HUES64 (cell line): ENCODE measurements around the gene RAB7B.

ENCODE experiments used
- H3K27ac ChIP-seq: 2 replicates; pipeline ENCODE4 v1.7.0; 2013; ENCODE audit warnings: low read depth, low read length, inconsistent platforms
- H3K27me3 ChIP-seq: 2 replicates; pipeline ENCODE4 v1.6.1; 2013; ENCODE audit warnings: mild to moderate bottlenecking, low read length; ENCODE audit not compliant: insufficient read depth
- H3K36me3 ChIP-seq: 2 replicates; pipeline ENCODE4 v1.6.1; 2013; ENCODE audit warnings: mild to moderate bottlenecking, low read length; ENCODE audit not compliant: insufficient read depth
- H3K4me1 ChIP-seq: 2 replicates; pipeline ENCODE4 v1.6.1; 2013; ENCODE audit warnings: mild to moderate bottlenecking, low read length, moderate library complexity; ENCODE audit not compliant: insufficient read depth
- H3K4me3 ChIP-seq: 2 replicates; pipeline ENCODE4 v1.5.1; 2013; ENCODE audit warnings: mild to moderate bottlenecking, low read length, moderate library complexity
- H3K9ac ChIP-seq: 2 replicates; pipeline ENCODE4 v1.6.1; 2013; ENCODE audit warnings: mild to moderate bottlenecking, low read depth, low read length
- H3K9me3 ChIP-seq: 2 replicates; pipeline ENCODE4 v1.6.1; 2013; ENCODE audit warnings: low read depth, low read length; ENCODE audit not compliant: insufficient read depth
- WGBS: fragments of 150-250, 120-280 bp; methylation state at CpG from one replicate; pipeline ENCODE4 v1.1.7; 2013; ENCODE audit warnings: missing lambda C conversion rate; 5-methylcytosine and 5-hydroxymethylcytosine counted together

RAB7B gene

DNA sequence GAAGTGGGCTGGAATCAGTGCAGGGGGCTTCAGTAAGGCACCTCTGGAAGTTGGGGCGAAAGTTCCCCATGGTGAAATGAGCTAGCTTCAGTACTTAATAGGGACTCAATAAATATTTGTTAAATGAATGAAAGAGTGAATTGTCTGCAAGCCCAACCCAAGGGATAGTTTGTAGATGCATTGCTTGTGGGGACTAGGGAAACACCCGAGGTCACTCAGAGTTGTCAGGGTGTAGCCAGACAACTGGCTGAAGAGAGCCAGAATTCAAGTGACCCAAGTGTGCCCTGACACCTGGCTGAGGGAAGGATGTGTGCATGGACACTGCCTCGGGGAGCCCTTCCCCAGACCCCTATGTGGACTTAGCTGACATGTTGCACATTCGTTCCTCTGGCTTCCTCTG is 58.7 kb downstream of the RAB7B start:
- Histone ChIP-seq H3K4me1 (peaks cover 10% of the 10 kb centered on the region), H3K36me3 (no peaks in the 10 kb centered on the region), H3K27ac (no peak overlapping the region), H3K9me3 (no peaks in the 10 kb centered on the region), H3K9ac (no peak overlapping the region), H3K4me3 (no peak overlapping the region), H3K27me3 (no peaks in the 10 kb centered on the region)
- WGBS = 85% methylated on average over 3 of the region's 4 CpGs

GRCh38 chr1:205943245-205943644 is 60.0 kb downstream of the RAB7B start, which contains the start of gene SLC26A9:
TSS of gene SLC26A9 (minus strand) at chr1:205943456. CDS start at chr1:205935820, 7,636 bp downstream.
- Histone ChIP-seq H3K4me1 (peaks cover 15% of the 10 kb centered on the region), H3K27me3 (0 out of 2 replicates have a peak, but pooled peaks cover 5% of the 10 kb centered on the region), H3K4me3 (no peak within 1 kb of the TSS), H3K9ac (no peak within 1 kb of the TSS), H3K9me3 (no peaks in the 10 kb centered on the region), H3K27ac (no peak within 1 kb of the TSS), H3K36me3 (no peaks in the 10 kb centered on the region)
- 88% methylated on average over 7 of the region's 7 CpGs for WGBS

GRCh38 chr1:205942631-205943159 is 60.5 kb downstream of the RAB7B start:
- Histone ChIP-seq H3K4me3 (no peak overlapping the region), H3K9me3 (no peaks in the 10 kb centered on the region), H3K27me3 (0 out of 2 replicates have a peak, but pooled peaks cover 5% of the 10 kb centered on the region), H3K27ac (no peak overlapping the region), H3K4me1 (peaks cover 15% of the 10 kb centered on the region), H3K36me3 (no peaks in the 10 kb centered on the region), H3K9ac (no peak overlapping the region)
- 82% methylated on average over 12 of the region's 12 CpGs for WGBS

GRCh38 chr1:205940710-205941109 is 62.5 kb downstream of the RAB7B start:
- H3K27me3 ChIP-seq = 0 out of 2 replicates have a peak, but pooled peaks cover 5% of the 10 kb centered on the region
- H3K4me1 ChIP-seq = peaks cover 18% of the 10 kb centered on the region
- H3K36me3 ChIP-seq = no peaks in the 10 kb centered on the region
- H3K9ac ChIP-seq = no peak overlapping the region
- H3K27ac ChIP-seq = no peak overlapping the region
- no peak overlapping the region for H3K4me3 ChIP-seq
- WGBS = 93% methylated on average over 5 of the region's 5 CpGs
- H3K9me3 ChIP-seq = no peaks in the 10 kb centered on the region

DNA sequence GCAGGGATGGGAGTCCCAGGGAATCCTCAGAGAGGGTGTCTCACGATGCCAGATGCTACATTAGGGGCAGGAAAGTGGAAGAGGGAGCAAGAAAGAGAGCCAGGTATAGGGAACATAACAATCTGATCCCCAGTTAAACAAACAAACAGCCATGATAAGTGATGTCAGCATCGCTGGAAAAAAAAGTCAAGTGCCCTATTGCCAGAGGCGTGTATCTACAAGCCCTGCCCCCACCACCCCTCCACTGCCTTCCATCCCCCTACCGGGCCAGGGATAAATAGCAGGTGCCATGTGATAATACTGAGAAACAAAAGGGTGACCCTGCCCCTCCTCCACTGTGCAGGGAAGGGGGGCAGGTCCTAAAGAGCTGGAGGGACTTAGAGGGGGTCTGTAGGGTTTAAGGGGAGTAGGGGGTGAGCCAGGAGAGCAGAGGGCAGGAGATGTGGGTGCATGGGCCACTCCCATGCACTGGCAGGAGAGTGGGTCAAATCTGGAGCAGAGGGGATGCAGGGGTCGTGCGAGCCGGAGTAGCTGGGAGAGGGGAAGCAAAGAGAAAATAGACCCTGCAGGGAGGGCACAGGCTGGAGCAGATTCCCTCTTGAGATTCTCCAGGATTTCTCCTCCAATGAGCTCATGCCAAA is 63.4 kb downstream of the RAB7B start:
- H3K9me3 ChIP-seq = no peaks in the 10 kb centered on the region
- no peak overlapping the region for H3K27ac ChIP-seq
- H3K27me3 ChIP-seq = 0 out of 2 replicates have a peak, but pooled peaks cover 5% of the 10 kb centered on the region
- no peak overlapping the region for H3K4me3 ChIP-seq
- peaks cover 18% of the 10 kb centered on the region for H3K4me1 ChIP-seq
- no peak overlapping the region for H3K9ac ChIP-seq
- 35% methylated on average over 7 of the region's 7 CpGs for WGBS
- no peaks in the 10 kb centered on the region for H3K36me3 ChIP-seq

GRCh38 chr1:205938682-205939081 is 64.5 kb downstream of the RAB7B start:
- H3K27me3 ChIP-seq = 0 out of 2 replicates have a peak, but pooled peaks cover 5% of the 10 kb centered on the region
- H3K9ac ChIP-seq = no peak overlapping the region
- H3K36me3 ChIP-seq = no peaks in the 10 kb centered on the region
- 86% methylated on average over 1 of the region's 1 CpG for WGBS
- H3K4me3 ChIP-seq = no peak overlapping the region
- no peak overlapping the region for H3K27ac ChIP-seq
- H3K4me1 ChIP-seq = peaks cover 24% of the 10 kb centered on the region
- H3K9me3 ChIP-seq = no peaks in the 10 kb centered on the region

GRCh38 chr1:205936846-205937586 is 66.2 kb downstream of the RAB7B start:
- peaks cover 33% of the 10 kb centered on the region for H3K4me1 ChIP-seq
- no peak overlapping the region for H3K9ac ChIP-seq
- WGBS = 85% methylated on average over 7 of the region's 7 CpGs
- no peaks in the 10 kb centered on the region for H3K9me3 ChIP-seq
- no peak overlapping the region for H3K4me3 ChIP-seq
- H3K36me3 ChIP-seq = no peaks in the 10 kb centered on the region
- 0 out of 2 replicates have a peak, but pooled peaks cover 5% of the 10 kb centered on the region for H3K27me3 ChIP-seq
- no peak overlapping the region for H3K27ac ChIP-seq

DNA sequence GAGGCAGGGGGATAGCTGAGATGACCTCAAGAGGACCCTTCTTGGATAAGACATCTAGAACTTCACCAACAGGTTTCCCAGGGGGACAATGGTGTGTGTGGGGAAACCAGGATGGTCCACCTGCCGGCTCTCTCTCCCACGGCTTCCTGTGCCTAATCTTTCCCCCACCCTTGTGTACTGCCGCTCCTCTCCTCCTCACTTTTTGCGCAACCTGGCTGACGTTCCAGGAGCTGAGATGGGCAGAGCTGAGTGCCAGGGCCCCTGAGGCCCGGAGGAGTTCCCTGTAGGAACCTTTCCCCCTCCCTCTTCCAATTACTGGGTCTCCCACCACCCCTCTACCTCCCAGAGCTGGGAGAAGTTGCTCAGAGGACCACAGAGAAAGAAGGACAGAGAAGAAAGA is 66.9 kb downstream of the RAB7B start:
- Histone ChIP-seq H3K27ac (no peak overlapping the region), H3K27me3 (0 out of 2 replicates have a peak, but pooled peaks cover 5% of the 10 kb centered on the region), H3K36me3 (no peaks in the 10 kb centered on the region), H3K4me3 (no peak overlapping the region), H3K9me3 (no peaks in the 10 kb centered on the region), H3K9ac (no peak overlapping the region), H3K4me1 (peaks cover 33% of the 10 kb centered on the region)
- 94% methylated on average over 6 of the region's 6 CpGs for WGBS

GRCh38 chr1:205935869-205936268 is 67.3 kb downstream of the RAB7B start:
- no peak overlapping the region for H3K4me3 ChIP-seq
- no peak overlapping the region for H3K9ac ChIP-seq
- H3K4me1 ChIP-seq = peaks cover 33% of the 10 kb centered on the region
- no peaks in the 10 kb centered on the region for H3K9me3 ChIP-seq
- 0 out of 2 replicates have a peak, but pooled peaks cover 5% of the 10 kb centered on the region for H3K27me3 ChIP-seq
- no peaks in the 10 kb centered on the region for H3K36me3 ChIP-seq
- H3K27ac ChIP-seq = no peak overlapping the region
- 90% methylated on average over 8 of the region's 8 CpGs for WGBS

- 93% methylated on average over 7 of the region's 7 CpGs for WGBS
- H3K27ac ChIP-seq = no peak overlapping the region
- no peak overlapping the region for H3K9ac ChIP-seq
- H3K4me1 ChIP-seq = peaks cover 24% of the 10 kb centered on the region
- 0 out of 2 replicates have a peak, but pooled peaks cover 5% of the 10 kb centered on the region for H3K27me3 ChIP-seq
- no peaks in the 10 kb centered on the region for H3K9me3 ChIP-seq
- no peaks in the 10 kb centered on the region for H3K36me3 ChIP-seq
- H3K4me3 ChIP-seq = no peak overlapping the region
Measured at GRCh38 chr1:205934788-205935187, 68.4 kb downstream of the RAB7B start.
